Loucy (cell line): Measurements from ENCODE around the gene EIF2D.

Source experiments
- CTCF ChIP-seq: fragments of 200-600 bp; sonication (generic); conservative IDR thresholded peaks from 2 replicates; pipeline ENCODE4 v1.5.1; 2014; ENCODE audit warnings: mild to moderate bottlenecking, antibody characterized with exemption, low read length
- EZH2phosphoT487 ChIP-seq: fragments of 200-600 bp; IDR thresholded peaks from 2 replicates; pipeline ENCODE4 v1.6.1; 2018; ENCODE audit warnings: antibody characterized with exemption, mild to moderate bottlenecking, moderate library complexity, borderline replicate concordance

- TF ChIP-seq CTCF (no peak), EZH2phosphoT487 (no peak)
Observed at GRCh38 chr1:206656936-206657335, 44.7 kb upstream of the EIF2D start.
